ENCODE measurements around the gene CHORDC1.

GRCh38 chr11:90189011-90189410 is 33.8 kb downstream of the CHORDC1 start:
- TF ChIP-seq POLR2AphosphoS5 (IDR thresholded peaks at IDR 0.05; ENCODE audit: insufficient read depth in 1 of 2, low read depth in 1 of 2) (no peak), CTCF (IDR thresholded peaks at IDR 0.05) (no peak)

Measured in vagina (tissue), 2 donors.